WTC11 (cell line): ENCODE measurements around the gene KDSR. TPM values are rescaled to one million over a fixed set of nuclear protein-coding genes. Genes with fewer than 3 reads are reported as not detected.

Experiments used
- ATAC-seq: fragments of 200-7000 bp; cut with Tn5 transposase; 2 replicates; pipeline ENCODE4 v1.10.0; 2021; ENCODE audit warnings: mild to moderate bottlenecking, moderate library complexity
- CTCF ChIA-PET: fragments of 300-600 bp; sonication (Branson Sonifier 250); formaldehyde crosslinking; loops from one replicate; lab custom pipeline; 2021; ENCODE audit warnings: antibody characterized with exemption; lab: Charles Lee
- POLR2A ChIA-PET: fragments of 350-600 bp; sonication (Branson Sonifier 250); formaldehyde crosslinking; loops from one replicate; lab custom pipeline; 2021; ENCODE audit warnings: antibody characterized with exemption; lab: Charles Lee
- DNase-seq: peaks from one replicate; pipeline ENCODE4 v3.0.0; 2021; ENCODE audit warnings: low spot score
- H3K27ac Mint-ChIP-seq: 2 replicates; pipeline ENCODE4 v1.8.0; 2021; ENCODE audit warnings: mixed read lengths
- H3K27me3 Mint-ChIP-seq: 2 replicates; pipeline ENCODE4 v1.8.0; 2021; ENCODE audit warnings: low read depth, mild to moderate bottlenecking, moderate library complexity, mixed read lengths
- H3K36me3 Mint-ChIP-seq: 2 replicates; pipeline ENCODE4 v1.8.0; 2021; ENCODE audit warnings: mixed read lengths
- H3K4me1 Mint-ChIP-seq: 2 replicates; pipeline ENCODE4 v1.8.0; 2022; ENCODE audit warnings: mixed read lengths
- H3K4me3 Mint-ChIP-seq: 2 replicates; pipeline ENCODE4 v1.8.0; 2021; ENCODE audit warnings: mild to moderate bottlenecking, moderate library complexity, mixed read lengths
- H3K9me3 Mint-ChIP-seq: 2 replicates; pipeline ENCODE4 v1.8.0; 2021; ENCODE audit warnings: mixed read lengths
- ATF1 ChIP-seq: sonication (generic); formaldehyde crosslinking; IDR thresholded peaks from 2 replicates; pipeline ENCODE4 v1.8.1; 2023; ENCODE audit warnings: mild to moderate bottlenecking, moderate library complexity, missing genetic modification reagents
- ATF6 ChIP-seq: sonication (generic); formaldehyde crosslinking; IDR thresholded peaks from 2 replicates; pipeline ENCODE4 v1.8.1; 2023; ENCODE audit warnings: mild to moderate bottlenecking, missing genetic modification reagents
- CDX4 ChIP-seq: fragments of 250-450 bp; sonication (Bioruptor Pico); IDR thresholded peaks from 2 replicates; pipeline ENCODE4 v1.9.0; 2021; ENCODE audit warnings: moderate library complexity, mild to moderate bottlenecking, inconsistent platforms, borderline replicate concordance
- EMX1 ChIP-seq: fragments of 250-450 bp; sonication (Bioruptor Pico); IDR thresholded peaks from 2 replicates; pipeline ENCODE4 v1.8.0; 2021; ENCODE audit warnings: mild to moderate bottlenecking
- HMGA2 ChIP-seq: fragments of 250-450 bp; sonication (Bioruptor Pico); IDR thresholded peaks from 2 replicates; pipeline ENCODE4 v1.4.0; 2021; ENCODE audit warnings: mild to moderate bottlenecking, moderate library complexity
- IRF2 ChIP-seq: sonication (generic); formaldehyde crosslinking; IDR thresholded peaks from 2 replicates; pipeline ENCODE4 v1.8.0; 2022; ENCODE audit warnings: low read depth, missing genetic modification reagents, borderline replicate concordance
- JAZF1 ChIP-seq: fragments of 250-450 bp; sonication (Bioruptor Pico); IDR thresholded peaks from 2 replicates; pipeline ENCODE4 v1.9.0; 2021; ENCODE audit warnings: moderate library complexity, mild to moderate bottlenecking, inconsistent platforms
- JUN ChIP-seq: sonication (generic); formaldehyde crosslinking; IDR thresholded peaks from 2 replicates; pipeline ENCODE4 v1.8.0; 2023; ENCODE audit warnings: mild to moderate bottlenecking, missing genetic modification reagents
- NFATC4 ChIP-seq: fragments of 250-450 bp; sonication (Bioruptor Pico); IDR thresholded peaks from 2 replicates; pipeline ENCODE4 v1.9.0; 2021; ENCODE audit warnings: mild to moderate bottlenecking
- NFYB ChIP-seq: sonication (generic); formaldehyde crosslinking; conservative IDR thresholded peaks from 2 replicates; pipeline ENCODE4 v1.8.0; 2022; ENCODE audit warnings: low read depth, missing genetic modification reagents
- RELA ChIP-seq: sonication (generic); formaldehyde crosslinking; IDR thresholded peaks from 2 replicates; pipeline ENCODE4 v1.8.1; 2022; ENCODE audit warnings: missing genetic modification reagents, mild to moderate bottlenecking, borderline replicate concordance
- ZBTB21 ChIP-seq: sonication (generic); formaldehyde crosslinking; IDR thresholded peaks from 2 replicates; pipeline ENCODE4 v1.8.1; 2023; ENCODE audit warnings: mild to moderate bottlenecking, missing genetic modification reagents, borderline replicate concordance
- ZNF263 ChIP-seq: sonication (generic); formaldehyde crosslinking; IDR thresholded peaks from 2 replicates; pipeline ENCODE4 v1.8.1; 2022; ENCODE audit warnings: low read depth, mild to moderate bottlenecking, moderate library complexity, missing genetic modification reagents
- ZNF425 ChIP-seq: fragments of 250-450 bp; sonication (Bioruptor Pico); conservative IDR thresholded peaks from 2 replicates; pipeline ENCODE4 v1.9.0; 2021; ENCODE audit warnings: mild to moderate bottlenecking
- ZNF671 ChIP-seq: fragments of 250-450 bp; sonication (Bioruptor Pico); IDR thresholded peaks from 2 replicates; pipeline ENCODE4 v1.8.0; 2021; ENCODE audit warnings: mild to moderate bottlenecking
- total RNA-seq: library from RNA; stranded (reverse); gene quantifications from 3 replicates; pipeline ENCODE4 v1.2.3, GENCODE V29; 2021
- TF ChIP-seq, protein P1 (sequence below): sonication (generic); formaldehyde crosslinking; IDR thresholded peaks from 2 replicates; pipeline ENCODE4 v1.8.1; 2023; ENCODE audit warnings: mild to moderate bottlenecking, moderate library complexity, missing genetic modification reagents
- TF ChIP-seq, protein P2 (sequence below): fragments of 250-450 bp; sonication (Bioruptor Pico); IDR thresholded peaks from 2 replicates; pipeline ENCODE4 v1.9.0; 2021; ENCODE audit warnings: mild to moderate bottlenecking
- TF ChIP-seq, protein P3 (sequence below): fragments of 250-450 bp; sonication (Bioruptor Pico); IDR thresholded peaks from 2 replicates; pipeline ENCODE4 v1.8.0; 2021; ENCODE audit warnings: mild to moderate bottlenecking
- TF ChIP-seq, protein P4 (sequence below): fragments of 250-450 bp; sonication (Bioruptor Pico); IDR thresholded peaks from 2 replicates; pipeline ENCODE4 v1.9.0; 2021; ENCODE audit warnings: mild to moderate bottlenecking
- TF ChIP-seq, protein P5 (sequence below): sonication (generic); formaldehyde crosslinking; IDR thresholded peaks from 2 replicates; pipeline ENCODE4 v1.8.0; 2022; ENCODE audit warnings: mild to moderate bottlenecking, missing genetic modification reagents

The KDSR gene
- total RNA-seq, 1 experiment from 2014 or later = 51.8 TPM

DNA sequence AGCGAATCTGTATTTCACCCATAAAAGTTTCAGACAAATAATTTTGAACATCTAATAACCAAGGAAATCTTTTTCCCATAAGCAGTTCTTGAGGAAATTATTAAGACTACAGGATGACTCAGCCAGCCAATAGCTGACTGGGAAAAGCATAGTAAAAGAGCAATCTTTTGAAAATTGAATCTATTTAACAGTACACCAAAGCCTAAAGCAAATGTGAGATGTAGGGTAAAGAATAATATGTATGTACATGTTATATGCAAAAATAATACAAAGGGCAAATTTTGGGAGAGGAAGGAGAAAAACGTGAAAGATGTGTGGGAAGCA lies 12.6 kb upstream of the KDSR start (continued):
- TF ChIP-seq, protein P1, sequence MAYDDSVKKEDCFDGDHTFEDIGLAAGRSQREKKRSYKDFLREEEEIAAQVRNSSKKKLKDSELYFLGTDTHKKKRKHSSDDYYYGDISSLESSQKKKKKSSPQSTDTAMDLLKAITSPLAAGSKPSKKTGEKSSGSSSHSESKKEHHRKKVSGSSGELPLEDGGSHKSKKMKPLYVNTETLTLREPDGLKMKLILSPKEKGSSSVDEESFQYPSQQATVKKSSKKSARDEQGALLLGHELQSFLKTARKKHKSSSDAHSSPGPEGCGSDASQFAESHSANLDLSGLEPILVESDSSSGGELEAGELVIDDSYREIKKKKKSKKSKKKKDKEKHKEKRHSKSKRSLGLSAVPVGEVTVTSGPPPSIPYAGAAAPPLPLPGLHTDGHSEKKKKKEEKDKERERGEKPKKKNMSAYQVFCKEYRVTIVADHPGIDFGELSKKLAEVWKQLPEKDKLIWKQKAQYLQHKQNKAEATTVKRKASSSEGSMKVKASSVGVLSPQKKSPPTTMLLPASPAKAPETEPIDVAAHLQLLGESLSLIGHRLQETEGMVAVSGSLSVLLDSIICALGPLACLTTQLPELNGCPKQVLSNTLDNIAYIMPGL (CRISPR knock-in tag) = no peak

GRCh38 chr18:63378919-63379638 lies 12.1 kb upstream of the KDSR start:
- H3K9me3 Mint-ChIP-seq = peaks cover 18% of the 10 kb centered on the region
- ChIA-PET CTCF (no interaction called here), POLR2A (no interaction called here)
- H3K4me3 Mint-ChIP-seq = no peak overlapping the region
- no peaks in the 10 kb centered on the region; the same call in 1 of the 2 replicates for H3K27me3 Mint-ChIP-seq
- H3K36me3 Mint-ChIP-seq = peaks cover 3% of the 10 kb centered on the region; the same call in 1 of the 2 replicates
- no peak for TF ChIP-seq IRF2 (CRISPR knock-in tag)
- no peak for TF ChIP-seq JAZF1 (CRISPR knock-in tag)
- TF ChIP-seq NFYB (CRISPR knock-in tag) = no peak
- TF ChIP-seq ZNF263 = no peak
- TF ChIP-seq, protein P2, sequence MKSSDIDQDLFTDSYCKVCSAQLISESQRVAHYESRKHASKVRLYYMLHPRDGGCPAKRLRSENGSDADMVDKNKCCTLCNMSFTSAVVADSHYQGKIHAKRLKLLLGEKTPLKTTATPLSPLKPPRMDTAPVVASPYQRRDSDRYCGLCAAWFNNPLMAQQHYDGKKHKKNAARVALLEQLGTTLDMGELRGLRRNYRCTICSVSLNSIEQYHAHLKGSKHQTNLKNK (CRISPR knock-in tag) = no peak
- TF ChIP-seq, protein P3, sequence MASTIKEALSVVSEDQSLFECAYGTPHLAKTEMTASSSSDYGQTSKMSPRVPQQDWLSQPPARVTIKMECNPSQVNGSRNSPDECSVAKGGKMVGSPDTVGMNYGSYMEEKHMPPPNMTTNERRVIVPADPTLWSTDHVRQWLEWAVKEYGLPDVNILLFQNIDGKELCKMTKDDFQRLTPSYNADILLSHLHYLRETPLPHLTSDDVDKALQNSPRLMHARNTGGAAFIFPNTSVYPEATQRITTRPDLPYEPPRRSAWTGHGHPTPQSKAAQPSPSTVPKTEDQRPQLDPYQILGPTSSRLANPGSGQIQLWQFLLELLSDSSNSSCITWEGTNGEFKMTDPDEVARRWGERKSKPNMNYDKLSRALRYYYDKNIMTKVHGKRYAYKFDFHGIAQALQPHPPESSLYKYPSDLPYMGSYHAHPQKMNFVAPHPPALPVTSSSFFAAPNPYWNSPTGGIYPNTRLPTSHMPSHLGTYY (CRISPR knock-in tag) = no peak
- no peak for TF ChIP-seq ATF1 (CRISPR knock-in tag)
- TF ChIP-seq ZBTB21 (CRISPR knock-in tag) = no peak
- no peak for TF ChIP-seq JUN (CRISPR knock-in tag)
- no peak for ATAC-seq
- no peak overlapping the region for H3K27ac Mint-ChIP-seq
- DNase-seq = no peak
- H3K4me1 Mint-ChIP-seq = no peaks in the 10 kb centered on the region

GRCh38 chr18:63377275-63377980 lies 10.4 kb upstream of the KDSR start:
- Mint-ChIP-seq H3K9me3 (peaks cover 18% of the 10 kb centered on the region), H3K27ac (no peak overlapping the region), H3K4me1 (no peaks in the 10 kb centered on the region), H3K27me3 (no peaks in the 10 kb centered on the region; the same call in 1 of the 2 replicates), H3K36me3 (peaks cover 3% of the 10 kb centered on the region; the same call in 1 of the 2 replicates), H3K4me3 (no peak overlapping the region)
- DNase-seq (no peak), ATAC-seq (no peak)
- ChIA-PET CTCF (no interaction called here), POLR2A (no interaction called here)
- TF ChIP-seq, protein P4, sequence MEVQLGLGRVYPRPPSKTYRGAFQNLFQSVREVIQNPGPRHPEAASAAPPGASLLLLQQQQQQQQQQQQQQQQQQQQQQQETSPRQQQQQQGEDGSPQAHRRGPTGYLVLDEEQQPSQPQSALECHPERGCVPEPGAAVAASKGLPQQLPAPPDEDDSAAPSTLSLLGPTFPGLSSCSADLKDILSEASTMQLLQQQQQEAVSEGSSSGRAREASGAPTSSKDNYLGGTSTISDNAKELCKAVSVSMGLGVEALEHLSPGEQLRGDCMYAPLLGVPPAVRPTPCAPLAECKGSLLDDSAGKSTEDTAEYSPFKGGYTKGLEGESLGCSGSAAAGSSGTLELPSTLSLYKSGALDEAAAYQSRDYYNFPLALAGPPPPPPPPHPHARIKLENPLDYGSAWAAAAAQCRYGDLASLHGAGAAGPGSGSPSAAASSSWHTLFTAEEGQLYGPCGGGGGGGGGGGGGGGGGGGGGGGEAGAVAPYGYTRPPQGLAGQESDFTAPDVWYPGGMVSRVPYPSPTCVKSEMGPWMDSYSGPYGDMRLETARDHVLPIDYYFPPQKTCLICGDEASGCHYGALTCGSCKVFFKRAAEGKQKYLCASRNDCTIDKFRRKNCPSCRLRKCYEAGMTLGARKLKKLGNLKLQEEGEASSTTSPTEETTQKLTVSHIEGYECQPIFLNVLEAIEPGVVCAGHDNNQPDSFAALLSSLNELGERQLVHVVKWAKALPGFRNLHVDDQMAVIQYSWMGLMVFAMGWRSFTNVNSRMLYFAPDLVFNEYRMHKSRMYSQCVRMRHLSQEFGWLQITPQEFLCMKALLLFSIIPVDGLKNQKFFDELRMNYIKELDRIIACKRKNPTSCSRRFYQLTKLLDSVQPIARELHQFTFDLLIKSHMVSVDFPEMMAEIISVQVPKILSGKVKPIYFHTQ = no peak
- TF ChIP-seq ATF1 (CRISPR knock-in tag) (no peak), ZNF671 (CRISPR knock-in tag) (no peak), ATF6 (CRISPR knock-in tag) (no peak), HMGA2 (CRISPR knock-in tag) (no peak), ZNF425 (CRISPR knock-in tag) (no peak), NFYB (CRISPR knock-in tag) (no peak), NFATC4 (CRISPR knock-in tag) (no peak), EMX1 (CRISPR knock-in tag) (no peak), RELA (CRISPR knock-in tag) (no peak), CDX4 (CRISPR knock-in tag) (no peak), JUN (CRISPR knock-in tag) (no peak)
- TF ChIP-seq, protein P5, sequence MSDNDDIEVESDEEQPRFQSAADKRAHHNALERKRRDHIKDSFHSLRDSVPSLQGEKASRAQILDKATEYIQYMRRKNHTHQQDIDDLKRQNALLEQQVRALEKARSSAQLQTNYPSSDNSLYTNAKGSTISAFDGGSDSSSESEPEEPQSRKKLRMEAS (CRISPR knock-in tag) = no peak
